ENCODE results near the gene TVP23C. TPM values are rescaled to one million over a fixed set of nuclear protein-coding genes. Genes with fewer than 3 reads are reported as not detected.
"Not testable (repeated sequence)": the region's sequence is repeated elsewhere in the genome, so short reads cannot be mapped to it uniquely, and the experiment has no call there.

TVP23C gene
- total RNA-seq (10 to 100 TPM; 14.8 to 16.0 TPM), total RNA-seq (1.2 to 26.0 (median 7.0) reads per million in 172 experiments)
- 10.3 TPM for polyA plus RNA-seq (2013, experiment 1 of 2)
- 10.4 TPM for polyA plus RNA-seq (2013, experiment 2 of 2)

DNA sequence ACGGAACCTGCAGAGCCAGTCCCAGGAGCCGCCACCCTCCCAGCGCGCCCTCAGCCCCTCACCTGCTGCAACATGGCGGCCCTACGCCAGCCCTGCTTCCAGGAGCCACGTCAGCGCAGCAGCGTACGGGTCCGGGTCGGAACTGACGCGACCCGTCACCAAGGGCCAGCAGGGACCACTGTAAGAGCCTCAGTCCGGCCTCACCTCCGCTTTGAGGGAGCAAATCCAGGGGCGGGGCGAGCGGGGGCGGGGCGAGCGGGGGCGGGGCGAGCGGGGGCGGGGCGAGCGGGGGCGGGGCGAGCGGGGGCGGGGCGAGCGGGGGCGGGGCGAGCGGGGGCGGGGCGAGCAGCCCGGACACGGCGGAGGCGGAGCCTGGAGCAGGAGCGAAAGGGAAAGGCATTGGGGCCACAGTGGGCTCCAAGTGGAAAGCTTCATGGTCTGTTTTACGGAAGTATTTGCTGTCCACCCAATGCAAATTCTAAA is at the start of gene TVP23C:
TVP23C (minus strand) TSS at position 109 of the 483 bp plus-strand sequence; CDS start at position 74, 35 bp downstream.
- peaks cover 22% of the 10 kb centered on the region for H3K4me1 Mint-ChIP-seq (ENCODE audit: low read depth)
- peak; percentile 39 to 86 (median 62) for DNase-seq
- POLR2A ChIA-PET: not testable (repeated sequence)

GRCh38 chr17:15592960-15593359 is 29.7 kb upstream of the TVP23C start:
- POLR2A ChIA-PET; H3K27me3 ChIP-seq (ENCODE audit: control insufficient read depth in 1 of 2, insufficient read depth in 2 of 2, low read length in 2 of 2); ATAC-seq (ENCODE audit: poor library complexity); H3K27ac Mint-ChIP-seq; H3K36me3 ChIP-seq (ENCODE audit: insufficient read depth, low read length); CTCF ChIA-PET; intact Hi-C loops (cut with DNase I, micrococcal nuclease); H3K36me3 Mint-ChIP-seq (ENCODE audit: low read depth); H3K9me3 Mint-ChIP-seq; H3K4me3 Mint-ChIP-seq; H3K27ac ChIP-seq (ENCODE audit: low read depth in 1 of 2, low read length in 2 of 2); H3K27me3 Mint-ChIP-seq; DNase-seq; H3K4me3 ChIP-seq (ENCODE audit: low read length); H3K9me3 ChIP-seq (ENCODE audit: control insufficient read depth in 1 of 2, insufficient read depth in 1 of 2, low read length in 2 of 2): not testable (repeated sequence)
- peaks cover 22% of the 10 kb centered on the region for H3K4me1 Mint-ChIP-seq (ENCODE audit: low read depth)
- peaks cover 33% of the 10 kb centered on the region for H3K4me1 ChIP-seq (ENCODE audit: insufficient read depth, low read length)

More for the DNA sequence above, at the start of gene TVP23C:
- H3K4me1 ChIP-seq (ENCODE audit: insufficient read depth, low read length); H3K27me3 Mint-ChIP-seq; H3K36me3 Mint-ChIP-seq (ENCODE audit: low read depth); H3K9me3 Mint-ChIP-seq; H3K9me3 ChIP-seq (ENCODE audit: control insufficient read depth in 1 of 2, insufficient read depth in 1 of 2, low read length in 2 of 2); H3K27me3 ChIP-seq (ENCODE audit: control insufficient read depth in 1 of 2, insufficient read depth in 2 of 2, low read length in 2 of 2); CTCF ChIA-PET; H3K36me3 ChIP-seq (ENCODE audit: insufficient read depth, low read length): not testable (repeated sequence)
- intact Hi-C loops (cut with DNase I, micrococcal nuclease): loop anchor here in 1 of 2 experiments (10.0 kb wide), 1 partner anchor 121 kb away; the partner anchor contains the start of gene TRIM16
- peak within 1 kb of the TSS; percentile 80 for H3K27ac Mint-ChIP-seq
- peak within 1 kb of the TSS; percentile 96 for H3K4me3 Mint-ChIP-seq
- peak within 1 kb of the TSS in 1 of 2 donors; percentile 22 for H3K27ac ChIP-seq (ENCODE audit: low read depth in 1 of 2, low read length in 2 of 2)
- ATAC-seq (ENCODE audit: poor library complexity): peak; percentile 78
- peak within 1 kb of the TSS; percentile 71 for H3K4me3 ChIP-seq (ENCODE audit: low read length)

- CTCF ChIA-PET, POLR2A ChIA-PET: not testable (repeated sequence)
Measured at GRCh38 chr17:15591986-15592385, 28.7 kb upstream of the TVP23C start.

DNA sequence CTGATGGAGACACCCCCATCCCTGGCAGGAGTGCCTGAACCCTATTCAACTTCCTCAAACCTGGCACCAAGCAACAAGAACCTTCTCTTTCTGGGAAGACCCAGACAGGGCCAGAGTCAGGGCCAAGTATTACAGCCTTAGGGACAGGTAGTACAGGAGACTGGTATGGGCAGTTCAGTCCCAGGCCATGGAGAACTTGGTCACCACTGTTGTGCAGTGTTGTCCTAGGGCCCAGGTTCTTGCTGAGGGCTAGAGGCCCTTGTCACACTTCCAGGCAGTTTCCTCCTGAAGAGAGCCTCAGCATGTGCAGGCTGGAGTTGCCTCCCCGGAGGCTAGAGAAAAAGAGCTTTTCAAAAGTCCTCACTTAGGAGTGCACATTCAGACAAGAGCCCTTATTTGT is 27.6 kb upstream of the TVP23C start:
- ATAC-seq (ENCODE audit: poor library complexity); H3K4me3 ChIP-seq (ENCODE audit: low read length); intact Hi-C loops (cut with DNase I, micrococcal nuclease); H3K36me3 Mint-ChIP-seq (ENCODE audit: low read depth); POLR2A ChIA-PET; H3K9me3 ChIP-seq (ENCODE audit: control insufficient read depth in 1 of 2, insufficient read depth in 1 of 2, low read length in 2 of 2); H3K9me3 Mint-ChIP-seq; H3K36me3 ChIP-seq (ENCODE audit: insufficient read depth, low read length); DNase-seq; CTCF ChIA-PET; H3K27ac ChIP-seq (ENCODE audit: low read depth in 1 of 2, low read length in 2 of 2); H3K27ac Mint-ChIP-seq; H3K27me3 Mint-ChIP-seq; H3K4me3 Mint-ChIP-seq; H3K27me3 ChIP-seq (ENCODE audit: control insufficient read depth in 1 of 2, insufficient read depth in 2 of 2, low read length in 2 of 2): not testable (repeated sequence)
- peaks cover 23% of the 10 kb centered on the region for H3K4me1 Mint-ChIP-seq (ENCODE audit: low read depth)
- H3K4me1 ChIP-seq (ENCODE audit: insufficient read depth, low read length): peaks cover 33% of the 10 kb centered on the region

More at GRCh38 chr17:15591986-15592385, 28.7 kb upstream of the TVP23C start:
- H3K27me3 ChIP-seq (ENCODE audit: control insufficient read depth in 1 of 2, insufficient read depth in 2 of 2, low read length in 2 of 2); intact Hi-C loops (cut with DNase I, micrococcal nuclease); H3K4me3 Mint-ChIP-seq; H3K36me3 ChIP-seq (ENCODE audit: insufficient read depth, low read length); H3K27ac ChIP-seq (ENCODE audit: low read depth in 1 of 2, low read length in 2 of 2); DNase-seq; ATAC-seq (ENCODE audit: poor library complexity); H3K27ac Mint-ChIP-seq; H3K9me3 ChIP-seq (ENCODE audit: control insufficient read depth in 1 of 2, insufficient read depth in 1 of 2, low read length in 2 of 2); H3K27me3 Mint-ChIP-seq; H3K4me3 ChIP-seq (ENCODE audit: low read length); H3K9me3 Mint-ChIP-seq; H3K36me3 Mint-ChIP-seq (ENCODE audit: low read depth): not testable (repeated sequence)
- peaks cover 23% of the 10 kb centered on the region for H3K4me1 Mint-ChIP-seq (ENCODE audit: low read depth)
- peaks cover 33% of the 10 kb centered on the region for H3K4me1 ChIP-seq (ENCODE audit: insufficient read depth, low read length)

DNA sequence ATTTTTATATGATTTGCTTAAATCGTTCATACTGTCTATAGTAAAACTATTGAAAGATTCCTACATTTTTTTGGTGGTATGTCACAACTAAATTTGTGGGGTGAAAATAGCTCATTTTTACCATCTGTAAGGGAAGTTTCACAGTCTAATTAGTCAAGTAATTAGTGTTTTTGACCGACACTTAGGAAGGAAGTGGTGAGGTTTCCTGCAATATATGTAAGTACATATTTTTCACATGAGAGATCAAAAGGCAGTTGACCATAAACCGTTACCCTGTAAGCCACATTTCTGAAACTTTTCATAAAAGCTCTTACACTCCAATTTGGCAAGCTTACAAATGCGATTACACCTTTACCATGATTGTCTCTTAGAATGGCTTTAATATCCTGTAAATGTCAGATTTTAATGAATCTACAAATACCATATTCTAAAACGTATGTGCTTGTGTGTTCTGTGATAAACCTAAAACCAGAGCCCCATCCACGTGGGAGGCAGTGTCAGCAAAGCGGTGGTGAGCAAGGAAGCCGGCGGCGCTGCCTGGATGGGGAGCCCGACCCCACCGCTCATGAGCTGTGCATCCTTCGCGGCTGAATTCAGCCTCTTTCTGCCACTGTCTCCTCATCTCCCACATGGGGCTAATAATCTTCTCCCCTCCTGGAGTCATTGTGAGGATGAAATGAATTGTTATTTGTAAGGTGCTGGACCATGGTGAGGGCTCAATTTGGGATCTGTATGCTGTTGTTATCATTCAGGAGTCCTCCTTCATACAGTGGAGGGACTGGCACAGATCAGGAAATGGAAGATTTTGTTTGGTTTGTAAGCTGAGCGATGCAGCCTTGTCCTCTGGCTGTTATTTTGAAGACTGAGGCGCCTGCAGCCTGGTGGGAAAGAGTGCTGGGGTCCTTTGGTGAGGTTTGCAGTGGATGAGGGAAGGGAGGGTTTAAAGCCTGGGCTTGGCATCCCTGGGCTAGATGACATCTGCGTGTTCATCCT is 26.6 kb upstream of the TVP23C start:
- H3K9me3 Mint-ChIP-seq; H3K27ac Mint-ChIP-seq; H3K9me3 ChIP-seq (ENCODE audit: control insufficient read depth in 1 of 2, insufficient read depth in 1 of 2, low read length in 2 of 2); POLR2A ChIA-PET; H3K27ac ChIP-seq (ENCODE audit: low read depth in 1 of 2, low read length in 2 of 2); intact Hi-C loops (cut with DNase I, micrococcal nuclease); CTCF ChIA-PET; H3K27me3 ChIP-seq (ENCODE audit: control insufficient read depth in 1 of 2, insufficient read depth in 2 of 2, low read length in 2 of 2); H3K27me3 Mint-ChIP-seq; H3K36me3 ChIP-seq (ENCODE audit: insufficient read depth, low read length); H3K36me3 Mint-ChIP-seq (ENCODE audit: low read depth): not testable (repeated sequence)
- peak overlapping the region; percentile 30 for H3K4me3 Mint-ChIP-seq
- H3K4me1 Mint-ChIP-seq (ENCODE audit: low read depth): peaks cover 23% of the 10 kb centered on the region
- Histone ChIP-seq H3K4me1 (ENCODE audit: insufficient read depth, low read length) (peaks cover 33% of the 10 kb centered on the region), H3K4me3 (ENCODE audit: low read length) (peak overlapping the region; percentile 20)
- DNase-seq (peak in 5 of 14 experiments; percentile 2 to 60 (median 13)), ATAC-seq (ENCODE audit: poor library complexity) (peak; percentile 46)

DNA sequence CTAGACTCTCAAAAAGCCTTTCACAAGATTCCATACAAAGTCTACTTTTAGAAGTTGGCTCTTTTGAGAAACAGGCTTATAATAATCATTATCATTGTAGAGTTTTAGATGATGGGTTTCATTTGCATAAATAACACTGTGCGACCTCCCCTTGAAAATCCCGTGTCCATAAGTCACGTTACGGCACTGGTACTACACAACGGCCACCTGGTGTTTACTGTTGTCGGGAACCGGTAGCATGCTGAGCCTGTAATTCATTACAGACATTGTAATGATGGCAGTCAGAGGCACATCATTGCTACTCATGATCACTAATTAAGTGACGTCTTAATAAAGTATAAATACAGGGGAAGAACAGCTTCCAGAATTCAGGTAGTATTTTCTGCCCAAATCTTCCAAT is 24.7 kb upstream of the TVP23C start:
- peaks cover 27% of the 10 kb centered on the region for H3K4me1 ChIP-seq (ENCODE audit: insufficient read depth, low read length)
- H3K27me3 ChIP-seq (ENCODE audit: control insufficient read depth in 1 of 2, insufficient read depth in 2 of 2, low read length in 2 of 2); H3K36me3 Mint-ChIP-seq (ENCODE audit: low read depth); intact Hi-C loops (cut with DNase I, micrococcal nuclease); H3K27me3 Mint-ChIP-seq; H3K27ac Mint-ChIP-seq; POLR2A ChIA-PET; DNase-seq; H3K4me3 ChIP-seq (ENCODE audit: low read length); H3K9me3 ChIP-seq (ENCODE audit: control insufficient read depth in 1 of 2, insufficient read depth in 1 of 2, low read length in 2 of 2); H3K4me3 Mint-ChIP-seq; H3K36me3 ChIP-seq (ENCODE audit: insufficient read depth, low read length); CTCF ChIA-PET; H3K9me3 Mint-ChIP-seq; ATAC-seq (ENCODE audit: poor library complexity); H3K27ac ChIP-seq (ENCODE audit: low read depth in 1 of 2, low read length in 2 of 2): not testable (repeated sequence)
- H3K4me1 Mint-ChIP-seq (ENCODE audit: low read depth): peaks cover 23% of the 10 kb centered on the region

GRCh38 chr17:15583313-15583712 is 20.0 kb upstream of the TVP23C start:
- H3K27me3 ChIP-seq (ENCODE audit: control insufficient read depth in 1 of 2, insufficient read depth in 2 of 2, low read length in 2 of 2); intact Hi-C loops (cut with DNase I, micrococcal nuclease); H3K27ac ChIP-seq (ENCODE audit: low read depth in 1 of 2, low read length in 2 of 2); H3K9me3 Mint-ChIP-seq; POLR2A ChIA-PET; H3K9me3 ChIP-seq (ENCODE audit: control insufficient read depth in 1 of 2, insufficient read depth in 1 of 2, low read length in 2 of 2); H3K4me1 Mint-ChIP-seq (ENCODE audit: low read depth); H3K4me3 Mint-ChIP-seq; H3K36me3 ChIP-seq (ENCODE audit: insufficient read depth, low read length); ATAC-seq (ENCODE audit: poor library complexity); H3K4me3 ChIP-seq (ENCODE audit: low read length); CTCF ChIA-PET; H3K36me3 Mint-ChIP-seq (ENCODE audit: low read depth); H3K27ac Mint-ChIP-seq; DNase-seq; H3K27me3 Mint-ChIP-seq; H3K4me1 ChIP-seq (ENCODE audit: insufficient read depth, low read length): not testable (repeated sequence)
